ENCODE results near the gene HAS3.

HAS3 gene

GRCh38 chr16:69166946-69167930 is 61.8 kb downstream of the HAS3 start:
- 0 out of 3 replicates have a peak, but pooled peaks have one; percentile 10 for ATAC-seq
- TF ChIP-seq ESRRG (CRISPR knock-in tag; IDR thresholded peaks at IDR 0.05) (no peak), CSRNP3 (CRISPR knock-in tag; IDR thresholded peaks at IDR 0.05) (no peak), ZNF70 (CRISPR knock-in tag; IDR thresholded peaks at IDR 0.05) (no peak), PPARA (CRISPR knock-in tag; IDR thresholded peaks at IDR 0.05; ENCODE audit: borderline replicate concordance) (no peak), TOX (CRISPR knock-in tag; IDR thresholded peaks at IDR 0.05; ENCODE audit: borderline replicate concordance) (no peak), GLIS3 (CRISPR knock-in tag; IDR thresholded peaks at IDR 0.05) (no peak), CSDC2 (CRISPR knock-in tag; IDR thresholded peaks at IDR 0.05) (no peak), PATZ1 (CRISPR knock-in tag; IDR thresholded peaks at IDR 0.05; ENCODE audit: borderline replicate concordance) (no peak), ZNF8 (CRISPR knock-in tag; IDR thresholded peaks at IDR 0.05) (no peak)
